ENCODE data around the gene KLHL22.
A peak's percentile ranks its signal among the peaks of the same experiment; 100 is the strongest.

The KLHL22 gene

GRCh38 chr22:20530368-20531153 is 35.0 kb upstream of the KLHL22 start:
- H3K27ac ChIP-seq, result peak overlapping the region; percentile 84 to 94
- TF ChIP-seq CTCF (IDR thresholded peaks at IDR 0.05), result no peak
- H3K4me3 ChIP-seq, result peak overlapping the region; percentile 33
- no peak for DNase-seq (ENCODE audit: low spot score)

DNA sequence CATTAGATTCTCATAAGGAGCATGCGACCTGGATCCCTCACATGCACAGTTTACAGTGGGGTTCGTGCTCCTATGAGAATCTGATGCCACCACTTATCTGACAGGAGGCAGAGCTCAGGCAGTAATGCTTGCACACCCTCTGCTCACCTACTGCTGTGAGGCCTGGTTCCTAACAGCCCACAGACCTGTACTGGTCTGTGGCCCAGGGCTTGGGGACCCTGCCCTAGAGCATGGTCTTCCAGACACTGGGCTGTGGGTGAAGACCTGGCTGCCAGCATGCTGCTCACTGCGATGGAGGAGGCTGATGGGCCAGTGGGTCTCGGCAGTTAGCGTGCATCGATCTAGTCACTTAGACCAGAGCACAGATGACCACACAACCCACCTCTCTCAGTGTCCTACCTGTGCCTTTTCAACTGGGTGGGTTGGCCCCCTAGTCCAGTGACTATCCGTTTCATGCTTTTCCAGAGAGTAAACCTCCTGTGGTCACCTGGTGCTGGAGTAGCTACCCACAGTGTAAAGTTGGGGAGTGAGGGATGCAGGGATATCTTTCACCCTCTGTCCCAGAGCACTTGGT is 32.9 kb upstream of the KLHL22 start:
- DNase-seq (ENCODE audit: low spot score), result no peak
- H3K27ac ChIP-seq, result no peak overlapping the region
- TF ChIP-seq CTCF (IDR thresholded peaks at IDR 0.05), result no peak
- H3K4me3 ChIP-seq, result no peak overlapping the region

DNA sequence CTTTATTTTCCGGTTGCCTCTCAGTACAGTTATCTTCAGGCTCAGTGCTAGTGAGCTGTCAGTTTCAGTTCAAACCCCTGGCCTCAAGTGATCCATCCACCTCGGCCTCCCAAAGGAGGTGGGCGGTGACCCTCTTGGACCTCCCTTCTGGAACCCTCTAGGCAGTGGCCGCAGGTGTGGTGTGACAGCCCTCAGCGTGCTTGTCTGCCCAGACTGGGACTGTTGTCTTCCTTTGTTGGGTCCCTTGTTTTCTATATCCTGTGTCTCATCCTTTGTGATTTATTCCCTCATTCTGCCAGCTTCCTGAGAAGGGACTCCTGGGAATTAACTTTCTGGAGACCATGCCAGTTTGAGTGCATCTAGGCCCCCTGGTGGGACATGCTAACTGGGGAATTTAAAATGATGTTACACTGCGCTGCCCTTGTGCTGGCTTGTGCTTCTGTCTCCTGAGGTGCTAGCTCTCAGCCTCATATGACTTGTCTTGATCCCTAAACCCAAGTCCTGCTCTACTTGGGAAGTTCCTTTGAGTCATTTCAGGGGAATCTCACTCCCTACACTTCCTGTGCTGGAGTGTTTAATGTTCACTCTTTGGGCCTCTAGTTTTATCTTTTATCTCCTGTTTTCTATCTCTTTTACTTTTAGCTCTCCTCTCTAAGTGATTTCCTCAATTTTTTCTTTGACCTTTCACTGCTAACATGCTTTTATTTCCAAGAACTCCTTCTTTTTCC is 31.2 kb upstream of the KLHL22 start:
- no peak for DNase-seq (ENCODE audit: low spot score)
- no peak overlapping the region for H3K4me3 ChIP-seq
- peak overlapping the region in 1 of 2 donors; percentile 24 for H3K27ac ChIP-seq
- TF ChIP-seq CTCF (IDR thresholded peaks at IDR 0.05), result no peak

DNA sequence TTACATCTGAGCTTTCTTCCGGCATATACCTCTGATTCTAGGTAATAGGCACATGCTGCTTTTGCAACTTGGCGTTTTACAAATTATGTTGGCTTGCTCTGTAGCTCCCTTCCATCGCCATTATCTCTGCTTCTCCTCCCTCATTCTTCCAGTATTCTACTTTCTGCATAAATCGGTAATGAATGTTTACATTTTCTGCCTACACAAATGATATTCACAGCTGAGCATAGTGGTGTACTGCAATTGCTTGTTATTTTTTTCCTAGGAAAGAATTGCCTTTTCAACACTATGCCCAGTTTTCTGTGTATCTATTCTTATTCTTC is 30.7 kb upstream of the KLHL22 start:
- no peak for DNase-seq (ENCODE audit: low spot score)
- Histone ChIP-seq H3K4me3 (no peak overlapping the region), H3K27ac (no peak overlapping the region)
- TF ChIP-seq CTCF (IDR thresholded peaks at IDR 0.05), result no peak

GRCh38 chr22:20525048-20525447 is 29.5 kb upstream of the KLHL22 start:
- Histone ChIP-seq H3K27ac (no peak overlapping the region), H3K4me3 (no peak overlapping the region)
- DNase-seq (ENCODE audit: low spot score), result no peak
- no peak for TF ChIP-seq CTCF (IDR thresholded peaks at IDR 0.05)

- no peak for TF ChIP-seq CTCF (IDR thresholded peaks at IDR 0.05)
- Histone ChIP-seq H3K27ac (no peak overlapping the region), H3K4me3 (no peak overlapping the region)
- no peak for DNase-seq (ENCODE audit: low spot score)
Measured at GRCh38 chr22:20524004-20524481, 28.4 kb upstream of the KLHL22 start.

Data from coronary artery (tissue), 2 donors.